ENCODE data around the gene KRTAP16-1. TPM values are rescaled to one million over a fixed set of nuclear protein-coding genes. Genes with fewer than 3 reads are reported as not detected.

The KRTAP16-1 gene
- total RNA-seq, 1 donor from 2014 or later = not detected

DNA sequence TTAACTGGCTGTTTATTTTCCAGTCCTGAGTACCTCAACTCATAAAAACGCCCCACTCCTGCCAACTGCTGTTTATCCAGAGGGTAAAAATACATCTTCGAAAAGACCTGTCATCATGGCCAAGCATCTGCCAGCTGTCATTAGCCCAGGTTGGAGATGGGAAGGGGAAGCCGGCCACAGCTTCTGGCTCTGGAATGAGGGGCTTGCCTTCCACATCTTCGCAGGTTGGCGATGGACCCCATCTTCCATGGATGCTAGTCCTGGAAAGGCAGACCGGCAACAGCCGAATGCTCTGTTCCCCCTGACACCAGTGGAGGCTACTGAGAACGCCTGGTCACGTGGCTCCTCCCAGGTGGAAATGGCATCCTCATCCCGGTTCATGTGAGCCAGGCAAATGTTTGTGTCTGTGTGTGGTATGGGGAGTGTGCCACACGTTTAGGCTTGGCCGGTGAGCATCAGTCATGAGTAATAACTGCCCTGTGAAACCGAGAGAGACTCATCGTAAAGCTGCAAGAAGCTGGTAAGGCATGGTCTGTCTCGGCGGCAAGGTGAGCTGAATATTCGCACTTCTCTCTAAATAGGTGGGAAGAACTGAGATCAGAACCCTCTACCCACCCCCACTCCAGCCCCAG lies 6.8 kb upstream of the KRTAP16-1 start:
- H3K36me3 ChIP-seq = no peaks in the 10 kb centered on the region
- ATAC-seq = no peak
- peaks cover 4% of the 10 kb centered on the region for H3K27me3 ChIP-seq (ENCODE audit: low read depth)
- TF ChIP-seq, protein P1, sequence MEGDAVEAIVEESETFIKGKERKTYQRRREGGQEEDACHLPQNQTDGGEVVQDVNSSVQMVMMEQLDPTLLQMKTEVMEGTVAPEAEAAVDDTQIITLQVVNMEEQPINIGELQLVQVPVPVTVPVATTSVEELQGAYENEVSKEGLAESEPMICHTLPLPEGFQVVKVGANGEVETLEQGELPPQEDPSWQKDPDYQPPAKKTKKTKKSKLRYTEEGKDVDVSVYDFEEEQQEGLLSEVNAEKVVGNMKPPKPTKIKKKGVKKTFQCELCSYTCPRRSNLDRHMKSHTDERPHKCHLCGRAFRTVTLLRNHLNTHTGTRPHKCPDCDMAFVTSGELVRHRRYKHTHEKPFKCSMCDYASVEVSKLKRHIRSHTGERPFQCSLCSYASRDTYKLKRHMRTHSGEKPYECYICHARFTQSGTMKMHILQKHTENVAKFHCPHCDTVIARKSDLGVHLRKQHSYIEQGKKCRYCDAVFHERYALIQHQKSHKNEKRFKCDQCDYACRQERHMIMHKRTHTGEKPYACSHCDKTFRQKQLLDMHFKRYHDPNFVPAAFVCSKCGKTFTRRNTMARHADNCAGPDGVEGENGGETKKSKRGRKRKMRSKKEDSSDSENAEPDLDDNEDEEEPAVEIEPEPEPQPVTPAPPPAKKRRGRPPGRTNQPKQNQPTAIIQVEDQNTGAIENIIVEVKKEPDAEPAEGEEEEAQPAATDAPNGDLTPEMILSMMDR (IDR thresholded peaks at IDR 0.05) = no peak
- no peak overlapping the region for H3K27ac ChIP-seq
- intact Hi-C loops (cut with DNase I) = no loop called here
- H3K4me3 ChIP-seq = no peak overlapping the region
- no peak for DNase-seq
- peaks cover 12% of the 10 kb centered on the region for H3K9me3 ChIP-seq
- H3K4me1 ChIP-seq = no peaks in the 10 kb centered on the region

DNA sequence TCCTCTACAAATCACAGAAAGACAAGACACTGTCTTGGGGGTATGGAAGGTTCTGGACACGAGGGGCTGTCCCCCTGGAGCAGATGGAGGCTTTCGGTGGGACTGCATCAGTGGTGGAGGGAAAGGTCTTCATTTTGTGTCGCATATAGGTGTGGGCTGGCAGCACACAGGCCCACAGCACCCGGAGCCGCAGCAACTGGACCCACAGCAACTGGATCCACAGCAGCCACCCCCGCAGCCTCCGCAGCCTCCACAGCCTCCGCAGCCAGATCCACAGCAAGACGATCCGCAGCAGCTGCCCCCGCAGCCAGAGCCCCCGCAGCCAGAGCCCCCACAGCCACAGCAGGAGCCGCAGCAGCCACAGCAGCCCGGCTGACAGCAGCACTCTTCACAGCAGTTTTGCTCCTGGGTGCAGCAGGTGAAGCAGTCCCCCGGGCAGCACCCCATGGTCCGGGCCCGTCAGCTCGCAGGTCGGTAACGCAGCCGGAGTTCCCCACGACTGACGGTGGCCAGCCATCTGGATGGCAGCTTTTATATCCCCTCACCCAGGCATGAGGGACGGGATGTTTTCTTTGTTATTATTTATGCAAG lies 6.2 kb upstream of the KRTAP16-1 start, which contains the start of gene KRTAP17-1:
Gene KRTAP17-1, minus strand, starts transcription at position 507 of the 591 bp plus-strand sequence. Its CDS starts 60 bp downstream, at position 447.
- Histone ChIP-seq H3K9me3 (peaks cover 8% of the 10 kb centered on the region), H3K4me1 (no peaks in the 10 kb centered on the region), H3K36me3 (no peaks in the 10 kb centered on the region), H3K4me3 (no peak within 1 kb of the TSS), H3K27me3 (ENCODE audit: low read depth) (peaks cover 4% of the 10 kb centered on the region), H3K27ac (no peak within 1 kb of the TSS)
- no peak for DNase-seq
- ATAC-seq = no peak
- TF ChIP-seq, protein P1 (IDR thresholded peaks at IDR 0.05) = no peak
- intact Hi-C loops (cut with DNase I) = no loop called here

DNA sequence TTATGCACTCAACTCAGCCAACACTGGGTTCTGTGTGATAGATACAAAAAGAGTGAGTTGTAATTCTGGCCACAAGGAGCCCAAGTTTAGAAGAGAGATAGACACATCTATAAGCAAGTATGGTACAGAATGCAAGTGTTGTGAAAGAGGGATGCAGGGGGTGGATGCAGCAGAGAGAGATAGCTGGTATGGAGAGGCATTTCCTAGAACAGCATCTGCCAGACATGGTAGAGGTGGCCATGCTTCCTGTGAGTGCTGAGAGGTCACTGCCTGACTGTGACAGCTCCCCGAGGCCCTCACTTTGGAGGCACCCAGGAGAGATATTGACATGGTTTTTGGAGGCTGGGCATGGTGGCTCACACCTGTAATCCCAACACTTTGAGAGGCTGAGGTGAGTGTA lies 2.0 kb upstream of the KRTAP16-1 start:
- TF ChIP-seq, protein P1 (IDR thresholded peaks at IDR 0.05) = no peak
- no peak for ATAC-seq

DNA sequence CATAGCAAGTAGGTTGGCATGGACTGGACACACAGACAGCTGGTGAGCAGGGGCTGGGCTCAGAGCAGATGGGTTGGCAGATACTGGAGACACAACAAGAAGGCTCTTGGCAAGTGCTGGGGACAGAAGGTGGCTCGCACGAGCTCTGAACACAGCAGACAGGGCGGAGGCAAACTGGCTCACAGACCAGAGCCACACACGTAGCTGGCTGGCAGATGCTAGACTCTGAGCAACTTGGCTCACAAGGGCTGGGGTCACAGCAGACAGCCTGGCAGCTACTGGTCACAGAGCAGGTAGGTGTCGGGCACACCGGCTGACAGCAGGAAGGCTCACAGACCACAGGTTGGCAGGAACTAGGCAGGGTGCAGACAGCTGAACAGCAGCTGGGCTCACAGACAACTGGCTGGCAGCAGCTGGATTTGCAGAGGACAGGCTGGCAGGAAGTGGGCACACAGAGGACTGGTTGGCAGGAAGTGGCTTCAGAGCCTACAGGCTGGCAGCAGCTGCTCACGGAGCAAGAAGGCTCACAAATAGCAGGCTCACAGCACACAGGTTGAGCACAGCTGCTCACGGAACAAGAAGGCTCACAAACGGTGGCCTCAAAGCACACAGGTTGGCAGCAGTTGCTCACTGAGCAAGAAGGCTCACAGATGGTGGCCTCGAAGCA lies 725 bp downstream of the KRTAP16-1 start:
- Histone ChIP-seq H3K4me1 (peaks cover 11% of the 10 kb centered on the region), H3K27me3 (ENCODE audit: low read depth) (peaks cover 8% of the 10 kb centered on the region), H3K9me3 (no peaks in the 10 kb centered on the region), H3K27ac (peak overlapping the region; percentile 37), H3K36me3 (no peaks in the 10 kb centered on the region), H3K4me3 (no peak overlapping the region)
- TF ChIP-seq, protein P1 (IDR thresholded peaks at IDR 0.05) = no peak
- DNase-seq = no peak
- intact Hi-C loops (cut with DNase I) = no loop called here
- ATAC-seq = peak; percentile 79 to 85

More for the DNA sequence above, 2.0 kb upstream of the KRTAP16-1 start:
- H3K27ac ChIP-seq = no peak overlapping the region
- no peak for DNase-seq
- peaks cover 11% of the 10 kb centered on the region for H3K4me1 ChIP-seq
- H3K36me3 ChIP-seq = no peaks in the 10 kb centered on the region
- intact Hi-C loops (cut with DNase I) = no loop called here
- H3K27me3 ChIP-seq (ENCODE audit: low read depth) = peaks cover 10% of the 10 kb centered on the region
- no peak overlapping the region for H3K4me3 ChIP-seq
- no peaks in the 10 kb centered on the region for H3K9me3 ChIP-seq

DNA sequence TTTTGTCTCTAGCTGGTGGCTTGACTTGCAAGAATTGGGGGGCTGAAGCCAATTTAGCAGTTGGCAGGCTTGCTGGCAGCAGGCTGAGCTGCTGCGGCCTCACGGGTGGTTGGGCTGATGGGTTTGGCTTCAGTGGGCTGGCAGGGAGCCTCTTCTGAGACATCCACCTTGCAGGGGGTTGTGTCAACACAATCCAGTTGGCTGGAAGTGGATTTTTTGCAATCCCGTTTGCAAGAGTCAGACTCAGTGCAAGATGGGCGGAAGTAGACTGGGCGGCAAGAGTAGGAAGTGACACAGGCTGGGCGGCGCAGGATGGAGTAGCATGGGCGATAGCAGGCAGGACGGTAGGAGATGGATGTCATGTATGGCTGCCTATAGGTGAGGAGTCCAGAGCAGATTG lies 1.5 kb downstream of the KRTAP16-1 start:
- H3K4me3 ChIP-seq = no peak overlapping the region
- DNase-seq (peak; percentile 70), ATAC-seq (peak; percentile 47 to 59)
- intact Hi-C loops (cut with DNase I) = no loop called here
- peaks cover 8% of the 10 kb centered on the region for H3K27me3 ChIP-seq (ENCODE audit: low read depth)
- peaks cover 11% of the 10 kb centered on the region for H3K4me1 ChIP-seq
- H3K27ac ChIP-seq = no peak overlapping the region
- no peaks in the 10 kb centered on the region for H3K9me3 ChIP-seq
- no peaks in the 10 kb centered on the region for H3K36me3 ChIP-seq
- TF ChIP-seq, protein P1 (IDR thresholded peaks at IDR 0.05) = no peak
